Measurements from ENCODE around the gene NUCB1.

- TF ChIP-seq POLR2A (IDR thresholded peaks at IDR 0.05) (peak in 3 of 4 donors; percentile 8 to 72 (median 24)), POLR2AphosphoS5 (IDR thresholded peaks at IDR 0.05) (peak; percentile 44 to 59)
Measured at GRCh38 chr19:48967346-48968178, 67.5 kb downstream of the NUCB1 start.
